Measurements from ENCODE around the gene HLA-DRA.

HLA-DRA gene

DNA sequence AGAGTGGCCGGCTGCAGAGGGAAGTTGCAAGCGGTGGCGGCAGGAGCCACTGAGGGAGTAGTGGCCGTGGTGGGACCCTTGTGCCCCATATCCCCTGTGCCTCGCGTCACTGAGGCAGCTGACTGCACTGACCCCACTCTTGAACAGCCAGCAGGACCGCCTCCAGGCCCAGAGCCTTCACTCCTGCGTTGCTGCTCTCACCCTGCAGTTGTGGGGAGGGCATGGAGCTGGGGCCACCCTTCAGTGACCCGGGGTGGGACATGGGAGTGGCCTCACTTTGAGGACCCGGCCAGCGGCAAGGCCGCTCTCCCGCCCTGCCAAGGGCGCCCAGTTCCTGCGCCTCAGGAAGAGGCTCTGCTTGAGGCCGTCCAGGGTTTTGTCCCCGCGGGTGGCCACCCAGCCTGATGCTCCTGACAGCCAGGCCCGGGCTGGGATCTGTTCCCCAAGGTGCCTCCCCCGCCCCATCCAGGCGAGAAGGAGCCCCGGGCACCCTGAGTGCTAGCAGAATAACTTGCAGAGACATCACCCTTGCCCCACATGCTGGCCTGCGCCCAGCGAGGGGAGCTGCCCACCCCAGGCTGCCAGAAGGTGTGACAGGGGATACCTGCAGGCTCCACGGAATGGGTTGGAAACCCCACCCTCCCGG is 44.4 kb downstream of the HLA-DRA start:
- TF ChIP-seq CTCF (conservative IDR thresholded peaks at IDR 0.05) (no peak), ZFX (IDR thresholded peaks at IDR 0.05) (no peak)
- H3K27ac ChIP-seq, result no peak overlapping the region

DNA sequence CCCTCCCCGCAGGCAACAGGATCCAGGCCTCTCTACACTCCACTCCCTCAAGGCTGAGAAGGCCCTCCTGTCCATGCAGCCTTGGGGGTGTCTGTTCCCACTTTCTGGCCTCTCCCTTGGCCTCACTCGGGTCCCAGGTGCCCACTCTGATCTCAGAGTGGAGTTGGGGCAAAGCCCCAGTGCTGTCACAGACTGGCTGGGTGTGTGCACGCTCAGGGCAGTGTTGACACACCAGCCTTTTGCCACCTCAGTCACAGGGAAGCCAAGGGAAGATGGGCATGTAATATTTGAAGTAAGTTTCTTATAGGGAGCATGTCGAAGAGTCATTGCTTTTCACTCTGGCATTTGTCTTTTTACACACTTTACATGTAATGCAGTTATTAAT is 44.9 kb downstream of the HLA-DRA start:
- no peak overlapping the region for H3K27ac ChIP-seq
- TF ChIP-seq CTCF (conservative IDR thresholded peaks at IDR 0.05) (no peak), ZFX (IDR thresholded peaks at IDR 0.05) (no peak)

- TF ChIP-seq CTCF (conservative IDR thresholded peaks at IDR 0.05), result no peak
- TF ChIP-seq ZFX (IDR thresholded peaks at IDR 0.05), result no peak
- no peak overlapping the region for H3K27ac ChIP-seq
Observed at GRCh38 chr6:32488083-32488482, 48.4 kb downstream of the HLA-DRA start.

- no peak overlapping the region for H3K27ac ChIP-seq
- TF ChIP-seq ZFX (IDR thresholded peaks at IDR 0.05) (no peak), CTCF (conservative IDR thresholded peaks at IDR 0.05) (no peak)
Observed at GRCh38 chr6:32491700-32492099, 52.0 kb downstream of the HLA-DRA start.

- H3K27ac ChIP-seq, result no peak overlapping the region
- TF ChIP-seq ZFX (IDR thresholded peaks at IDR 0.05), result no peak
- TF ChIP-seq CTCF (conservative IDR thresholded peaks at IDR 0.05), result no peak
Observed at GRCh38 chr6:32492351-32492750, 52.7 kb downstream of the HLA-DRA start.

Measured in C4-2B (cell line).